Measurements from ENCODE around the gene PRXL2A. TPM values are rescaled to one million over a fixed set of nuclear protein-coding genes. Genes with fewer than 3 reads are reported as not detected.
"Not testable (repeated sequence)": the region's sequence is repeated elsewhere in the genome, so short reads cannot be mapped to it uniquely, and the experiment has no call there.

The PRXL2A gene
- total and polyA plus RNA-seq, 9 donors, result 62.1 to 86.7 (median 76.1) TPM

DNA sequence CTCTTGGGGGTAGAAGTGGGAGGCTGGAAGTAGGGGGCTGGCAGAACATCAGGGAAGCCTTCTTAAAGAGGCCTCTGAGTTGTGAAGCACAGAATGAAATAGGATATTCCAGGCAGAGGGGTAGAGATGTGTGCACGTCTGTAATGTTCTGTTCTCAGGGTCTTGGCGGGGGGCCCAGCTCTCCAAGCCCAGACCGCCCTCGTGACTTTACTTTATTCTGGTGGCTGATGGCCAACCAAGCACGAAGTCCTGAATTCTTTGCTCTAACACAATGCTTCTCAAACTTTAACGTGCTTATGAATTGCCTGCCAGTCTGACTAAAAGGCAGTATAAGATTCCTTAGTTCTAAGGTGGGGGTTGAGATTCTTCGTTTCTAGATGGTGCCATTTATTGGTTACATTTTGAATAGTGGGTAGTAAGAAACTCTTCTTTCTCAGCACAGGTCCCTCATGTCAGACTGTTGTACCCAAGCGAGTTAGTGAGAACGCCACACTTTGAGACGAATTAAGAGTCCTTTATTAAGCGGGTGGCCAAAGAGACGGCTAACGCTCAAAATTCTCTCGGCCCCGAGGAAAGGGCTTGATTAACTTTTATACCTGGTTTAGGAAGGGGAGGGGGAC is 8.2 kb downstream of the PRXL2A start:
- H3K4me3 ChIP-seq (ENCODE audit: low read length), result no peak overlapping the region

DNA sequence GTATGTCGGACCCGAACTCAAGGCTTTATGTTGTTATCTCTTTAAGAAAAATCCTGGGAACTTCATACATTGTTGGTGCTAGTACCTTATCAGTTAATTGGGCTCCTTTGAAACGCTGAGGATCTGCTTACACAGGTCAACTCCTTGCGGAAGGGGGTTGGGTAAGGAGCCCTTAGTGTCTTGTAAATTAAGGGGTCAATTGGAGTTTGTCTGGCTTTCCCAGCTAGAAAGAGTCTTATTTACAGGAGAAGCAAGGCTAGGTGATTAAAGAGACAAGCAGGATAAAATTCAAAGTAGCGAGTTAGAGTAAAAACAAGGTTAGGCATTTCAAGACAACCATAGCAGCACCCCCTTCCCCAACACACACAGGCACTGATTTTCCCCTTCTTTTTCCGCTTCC is 8.9 kb downstream of the PRXL2A start:
- peaks cover 49% of the 10 kb centered on the region for H3K4me1 ChIP-seq (ENCODE audit: control insufficient read depth, insufficient read depth, low read length)
- WGBS (ENCODE audit: insufficient coverage), result no CpG with 5 or more reads among the region's 6 CpGs
- H3K36me3 ChIP-seq (ENCODE audit: control insufficient read depth, insufficient read depth, low read length); H3K27me3 ChIP-seq (ENCODE audit: control insufficient read depth, insufficient read depth, low read length); DNase-seq; H3K27ac ChIP-seq (ENCODE audit: low read length); H3K4me3 ChIP-seq (ENCODE audit: low read length); H3K9me3 ChIP-seq (replicated peaks; ENCODE audit: control insufficient read depth, low read depth, low read length): not testable (repeated sequence)

More for the DNA sequence above, 8.2 kb downstream of the PRXL2A start:
- WGBS (ENCODE audit: insufficient coverage), result 26% methylated on average over 6 of the region's 15 CpGs
- Histone ChIP-seq H3K27ac (ENCODE audit: low read length) (peak overlapping the region; percentile 43), H3K9me3 (replicated peaks; ENCODE audit: control insufficient read depth, low read depth, low read length) (no peaks in the 10 kb centered on the region), H3K4me1 (ENCODE audit: control insufficient read depth, insufficient read depth, low read length) (peaks cover 54% of the 10 kb centered on the region), H3K36me3 (ENCODE audit: control insufficient read depth, insufficient read depth, low read length) (peaks cover 5% of the 10 kb centered on the region), H3K27me3 (ENCODE audit: control insufficient read depth, insufficient read depth, low read length) (no peaks in the 10 kb centered on the region)
- peak; percentile 93 for DNase-seq

DNA sequence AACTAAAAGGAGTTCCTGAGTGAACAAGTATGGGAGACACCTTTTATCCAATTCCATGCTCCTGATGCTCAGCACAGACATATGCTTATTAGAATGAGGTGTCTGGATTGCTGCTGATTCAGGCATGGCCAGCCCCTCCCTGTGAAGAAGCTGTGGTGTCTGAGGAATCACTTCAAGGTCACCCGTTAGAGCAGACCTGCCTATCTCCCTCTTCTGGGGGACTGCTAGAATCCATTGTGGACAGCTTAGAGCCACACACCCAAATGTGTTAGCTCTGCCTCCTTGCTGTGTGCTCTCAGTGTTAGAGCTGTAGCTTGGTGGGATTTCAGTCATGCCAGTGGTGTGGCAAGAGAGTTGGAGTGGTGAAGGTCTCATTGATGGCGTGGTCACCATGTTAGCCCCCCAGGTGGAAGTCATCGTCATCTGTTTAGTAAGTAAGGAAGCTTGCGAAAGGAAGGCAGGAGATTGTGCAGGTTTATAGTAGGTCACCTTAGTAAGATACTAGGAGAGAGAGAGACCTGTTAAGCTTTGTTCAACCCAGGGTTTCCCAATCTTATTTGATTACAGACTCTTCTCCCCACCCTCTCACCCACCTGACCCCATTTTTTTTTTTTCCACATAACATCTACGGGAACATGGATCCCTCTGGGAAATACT is 12.8 kb downstream of the PRXL2A start:
- Histone ChIP-seq H3K4me1 (ENCODE audit: control insufficient read depth, insufficient read depth, low read length) (peaks cover 14% of the 10 kb centered on the region), H3K36me3 (ENCODE audit: control insufficient read depth, insufficient read depth, low read length) (peaks cover 30% of the 10 kb centered on the region), H3K27ac (ENCODE audit: low read length) (no peak overlapping the region), H3K27me3 (ENCODE audit: control insufficient read depth, insufficient read depth, low read length) (no peaks in the 10 kb centered on the region), H3K9me3 (replicated peaks; ENCODE audit: control insufficient read depth, low read depth, low read length) (no peaks in the 10 kb centered on the region), H3K4me3 (ENCODE audit: low read length) (no peak overlapping the region)
- 100% methylated on average over 1 of the region's 5 CpGs for WGBS (ENCODE audit: insufficient coverage)
- no peak for DNase-seq

DNA sequence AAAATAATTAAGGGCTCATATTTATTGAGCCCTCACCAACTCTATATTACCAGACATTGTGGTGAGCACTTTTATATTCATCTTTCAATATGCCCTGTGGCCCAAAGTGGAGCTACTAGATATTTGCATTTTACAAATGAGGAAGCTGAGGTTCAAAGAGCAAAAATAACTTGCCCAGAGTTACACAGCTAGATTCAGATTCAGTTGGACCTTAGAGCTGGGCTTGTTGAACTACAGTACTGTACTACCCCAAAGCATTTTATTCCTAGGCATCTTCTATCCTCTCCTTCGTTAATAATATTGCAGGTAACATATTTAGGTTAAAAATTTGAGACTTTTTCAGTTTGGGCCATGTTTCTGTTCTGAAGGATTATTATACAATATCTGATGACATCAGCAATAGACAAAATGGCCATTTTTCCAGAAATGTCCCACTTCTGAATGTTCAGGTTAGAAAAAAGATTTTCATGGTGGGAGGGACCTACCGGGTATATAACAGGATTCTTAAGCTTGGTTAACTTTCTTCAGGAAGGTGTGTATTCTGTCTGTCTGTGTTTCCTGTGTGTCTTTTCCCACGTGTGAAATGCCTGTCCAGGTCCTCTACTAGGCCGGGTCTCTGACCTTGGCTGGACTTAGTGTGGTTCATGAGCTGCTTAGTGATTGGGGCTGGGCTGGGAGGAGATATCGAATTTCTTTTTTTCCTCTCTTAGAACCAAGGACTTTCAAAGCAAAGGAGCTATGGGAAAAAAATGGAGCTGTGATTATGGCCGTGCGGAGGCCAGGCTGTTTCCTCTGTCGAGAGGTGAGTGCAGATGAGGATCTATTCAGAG is 13.6 kb downstream of the PRXL2A start:
- no peaks in the 10 kb centered on the region for H3K9me3 ChIP-seq (replicated peaks; ENCODE audit: control insufficient read depth, low read depth, low read length)
- H3K4me1 ChIP-seq (ENCODE audit: control insufficient read depth, insufficient read depth, low read length), result peaks cover 6% of the 10 kb centered on the region
- peaks cover 35% of the 10 kb centered on the region for H3K36me3 ChIP-seq (ENCODE audit: control insufficient read depth, insufficient read depth, low read length)
- WGBS (ENCODE audit: insufficient coverage), result no CpG with 5 or more reads among the region's 8 CpGs
- no peak overlapping the region for H3K27ac ChIP-seq (ENCODE audit: low read length)
- no peak overlapping the region for H3K4me3 ChIP-seq (ENCODE audit: low read length)
- no peak for DNase-seq
- no peaks in the 10 kb centered on the region for H3K27me3 ChIP-seq (ENCODE audit: control insufficient read depth, insufficient read depth, low read length)

DNA sequence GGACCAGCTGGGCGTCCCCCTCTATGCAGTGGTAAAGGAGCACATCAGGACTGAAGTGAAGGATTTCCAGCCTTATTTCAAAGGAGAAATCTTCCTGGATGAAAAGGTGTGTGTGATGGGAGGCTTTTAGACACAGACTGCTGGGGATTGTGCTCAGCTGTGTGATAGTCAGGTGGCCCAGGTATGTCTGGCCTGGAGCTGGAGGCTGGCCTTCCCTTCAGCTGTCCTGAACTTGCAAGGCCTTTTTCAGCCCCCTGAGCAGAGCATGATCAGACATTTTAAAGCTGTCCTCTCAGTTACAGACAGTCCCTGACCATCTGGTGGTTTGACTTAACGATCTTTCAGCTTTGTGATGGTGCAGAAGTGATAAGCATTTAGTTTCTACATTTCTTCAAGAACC is 17.6 kb downstream of the PRXL2A start:
- Histone ChIP-seq H3K4me1 (ENCODE audit: control insufficient read depth, insufficient read depth, low read length) (no peaks in the 10 kb centered on the region), H3K4me3 (ENCODE audit: low read length) (no peak overlapping the region), H3K27ac (ENCODE audit: low read length) (no peak overlapping the region), H3K27me3 (ENCODE audit: control insufficient read depth, insufficient read depth, low read length) (no peaks in the 10 kb centered on the region), H3K9me3 (replicated peaks; ENCODE audit: control insufficient read depth, low read depth, low read length) (no peaks in the 10 kb centered on the region), H3K36me3 (ENCODE audit: control insufficient read depth, insufficient read depth, low read length) (peaks cover 59% of the 10 kb centered on the region)
- no peak for DNase-seq
- 86% methylated on average over 1 of the region's 2 CpGs for WGBS (ENCODE audit: insufficient coverage)

DNA sequence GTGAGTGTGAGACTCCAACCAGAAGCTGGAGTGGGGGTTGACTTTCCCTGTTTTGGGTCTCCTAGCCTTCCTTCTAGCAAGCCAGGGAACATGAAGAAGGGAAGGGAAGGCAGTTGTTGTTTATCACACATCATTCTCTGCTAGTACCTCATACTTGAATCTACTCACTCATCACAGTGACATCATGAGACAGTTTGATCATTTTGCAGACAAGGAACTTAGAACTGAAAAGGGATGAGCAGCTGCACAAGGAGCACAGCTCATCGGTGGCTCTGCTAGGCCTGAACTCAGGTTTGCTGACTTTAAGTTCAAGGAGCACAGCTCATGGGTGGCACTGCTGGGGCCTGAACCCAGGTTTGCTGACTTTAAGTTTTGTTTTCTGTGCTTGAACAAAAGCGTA is 19.2 kb downstream of the PRXL2A start:
- Histone ChIP-seq H3K27me3 (ENCODE audit: control insufficient read depth, insufficient read depth, low read length) (no peaks in the 10 kb centered on the region), H3K36me3 (ENCODE audit: control insufficient read depth, insufficient read depth, low read length) (peaks cover 58% of the 10 kb centered on the region), H3K4me1 (ENCODE audit: control insufficient read depth, insufficient read depth, low read length) (no peaks in the 10 kb centered on the region), H3K9me3 (replicated peaks; ENCODE audit: control insufficient read depth, low read depth, low read length) (no peaks in the 10 kb centered on the region), H3K27ac (ENCODE audit: low read length) (no peak overlapping the region), H3K4me3 (ENCODE audit: low read length) (no peak overlapping the region)
- 97% methylated on average over 2 of the region's 2 CpGs for WGBS (ENCODE audit: insufficient coverage)
- no peak for DNase-seq

DNA sequence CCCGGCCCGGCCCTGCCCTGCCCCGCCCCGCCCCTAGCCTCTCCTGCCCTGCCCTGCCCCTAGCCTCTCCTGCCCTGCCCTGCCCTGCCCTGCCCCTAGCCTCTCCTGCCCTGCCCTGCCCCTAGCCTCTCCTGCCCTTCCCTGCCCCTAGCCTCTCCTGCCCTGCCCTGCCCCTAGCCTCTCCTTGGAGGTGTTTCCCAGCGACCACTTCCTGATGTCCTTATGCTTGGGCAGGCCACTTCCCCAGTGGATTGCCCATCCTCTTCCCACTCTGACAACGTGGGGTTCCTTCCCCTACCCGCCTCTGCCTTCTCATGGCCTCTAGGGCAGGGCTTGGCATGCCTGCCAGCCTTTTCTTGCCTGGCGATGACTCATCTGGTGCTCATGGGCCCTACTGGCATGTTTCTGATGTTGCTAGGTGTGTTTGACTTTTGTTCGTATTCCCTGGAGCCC is 21.2 kb downstream of the PRXL2A start:
- Histone ChIP-seq H3K9me3 (replicated peaks; ENCODE audit: control insufficient read depth, low read depth, low read length) (no peaks in the 10 kb centered on the region), H3K27ac (ENCODE audit: low read length) (no peak overlapping the region), H3K36me3 (ENCODE audit: control insufficient read depth, insufficient read depth, low read length) (peaks cover 49% of the 10 kb centered on the region), H3K4me1 (ENCODE audit: control insufficient read depth, insufficient read depth, low read length) (no peaks in the 10 kb centered on the region), H3K27me3 (ENCODE audit: control insufficient read depth, insufficient read depth, low read length) (no peaks in the 10 kb centered on the region), H3K4me3 (ENCODE audit: low read length) (no peak overlapping the region)
- no peak for DNase-seq
- 70% methylated on average over 6 of the region's 9 CpGs for WGBS (ENCODE audit: insufficient coverage)

DNA sequence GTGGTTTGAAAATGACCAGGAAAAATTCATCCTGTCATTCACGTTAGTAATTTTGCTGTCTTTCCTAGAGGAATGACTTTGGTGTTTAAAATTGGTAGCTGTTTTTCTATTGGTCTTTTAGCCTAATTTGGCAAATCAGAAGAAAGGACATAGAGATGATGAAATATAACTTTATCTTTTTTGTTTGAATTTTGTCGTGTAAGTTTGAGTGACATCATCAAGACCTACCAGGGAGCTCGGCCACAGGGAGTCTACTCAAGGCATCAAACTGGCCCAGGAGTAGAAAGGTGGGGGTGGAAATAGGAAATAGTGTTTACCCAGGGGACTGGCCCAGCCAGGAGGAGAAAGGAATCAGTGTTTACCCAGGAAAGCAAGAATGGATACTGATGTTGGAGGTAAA is 24.8 kb downstream of the PRXL2A start:
- no peaks in the 10 kb centered on the region for H3K9me3 ChIP-seq (replicated peaks; ENCODE audit: control insufficient read depth, low read depth, low read length)
- H3K27me3 ChIP-seq (ENCODE audit: control insufficient read depth, insufficient read depth, low read length), result no peaks in the 10 kb centered on the region
- H3K4me1 ChIP-seq (ENCODE audit: control insufficient read depth, insufficient read depth, low read length), result no peaks in the 10 kb centered on the region
- 83% methylated on average over 1 of the region's 3 CpGs for WGBS (ENCODE audit: insufficient coverage)
- no peak for DNase-seq
- peaks cover 25% of the 10 kb centered on the region for H3K36me3 ChIP-seq (ENCODE audit: control insufficient read depth, insufficient read depth, low read length)
- no peak overlapping the region for H3K27ac ChIP-seq (ENCODE audit: low read length)
- H3K4me3 ChIP-seq (ENCODE audit: low read length), result no peak overlapping the region

DNA sequence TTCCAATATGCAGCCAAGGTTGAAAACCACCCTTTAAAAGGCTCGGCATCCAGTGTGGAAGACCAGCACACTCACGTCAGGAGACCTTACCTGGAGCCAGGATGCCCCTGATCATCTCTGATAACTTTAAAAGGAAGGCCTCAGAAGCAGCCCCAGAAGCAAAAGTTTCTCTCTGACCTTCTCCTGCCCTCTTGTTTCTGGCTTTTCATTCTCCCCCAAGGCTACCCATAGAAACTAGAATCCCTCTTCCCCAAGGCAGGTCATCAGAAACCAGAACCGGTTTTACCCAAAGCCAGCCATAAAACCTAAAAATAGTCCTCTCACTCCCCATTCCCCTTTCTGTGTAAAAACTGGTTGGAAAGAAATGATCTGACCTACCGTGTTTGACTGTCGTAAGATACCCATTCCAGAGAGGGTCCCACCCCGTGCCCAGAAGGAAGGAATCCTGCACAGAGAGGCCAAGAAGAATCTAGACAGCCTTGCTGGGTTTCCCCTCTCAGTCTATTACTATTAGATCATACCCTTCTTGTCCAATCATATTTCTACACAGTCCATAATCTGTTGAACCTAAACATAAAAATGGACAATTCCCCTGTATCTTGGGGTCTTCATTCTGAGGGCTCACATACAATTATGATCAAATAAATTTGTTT is 28.2 kb downstream of the PRXL2A start:
- 42% methylated on average over 5 of the region's 6 CpGs for WGBS (ENCODE audit: insufficient coverage)
- H3K27ac ChIP-seq (ENCODE audit: low read length), result no peak overlapping the region
- DNase-seq, result no peak

DNA sequence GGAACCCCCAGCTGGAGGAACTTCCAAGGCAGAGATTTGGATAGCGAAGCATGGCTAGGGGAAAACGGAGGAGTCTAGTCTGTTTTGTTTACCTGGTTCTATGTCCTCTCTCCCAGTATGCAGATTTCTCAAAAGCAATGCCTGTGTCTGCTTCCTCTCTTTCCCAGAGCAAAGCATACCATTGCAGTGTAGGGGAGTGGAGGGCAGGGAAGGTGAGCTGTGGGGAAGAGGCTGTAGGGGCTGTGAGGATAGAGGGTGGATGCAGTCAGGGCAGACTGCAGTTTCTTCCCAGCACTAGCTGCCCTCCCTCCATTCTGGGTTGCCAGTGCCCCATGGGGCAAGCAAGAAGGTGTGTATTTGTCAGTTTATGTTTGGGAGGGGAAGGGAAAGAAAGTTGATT is 28.9 kb downstream of the PRXL2A start:
- H3K27ac ChIP-seq (ENCODE audit: low read length), result no peak overlapping the region
- WGBS (ENCODE audit: insufficient coverage), result no CpG with 5 or more reads among the region's 2 CpGs

More for the DNA sequence above, 28.2 kb downstream of the PRXL2A start:
- no peak overlapping the region for H3K4me3 ChIP-seq (ENCODE audit: low read length)
- H3K36me3 ChIP-seq (ENCODE audit: control insufficient read depth, insufficient read depth, low read length), result peaks cover 10% of the 10 kb centered on the region
- no peaks in the 10 kb centered on the region for H3K27me3 ChIP-seq (ENCODE audit: control insufficient read depth, insufficient read depth, low read length)
- no peaks in the 10 kb centered on the region for H3K9me3 ChIP-seq (replicated peaks; ENCODE audit: control insufficient read depth, low read depth, low read length)
- H3K4me1 ChIP-seq (ENCODE audit: control insufficient read depth, insufficient read depth, low read length), result no peaks in the 10 kb centered on the region

More for the DNA sequence above, 28.9 kb downstream of the PRXL2A start:
- no peaks in the 10 kb centered on the region for H3K9me3 ChIP-seq (replicated peaks; ENCODE audit: control insufficient read depth, low read depth, low read length)
- peaks cover 4% of the 10 kb centered on the region for H3K36me3 ChIP-seq (ENCODE audit: control insufficient read depth, insufficient read depth, low read length)
- H3K4me3 ChIP-seq (ENCODE audit: low read length), result no peak overlapping the region
- H3K27me3 ChIP-seq (ENCODE audit: control insufficient read depth, insufficient read depth, low read length), result no peaks in the 10 kb centered on the region
- no peaks in the 10 kb centered on the region for H3K4me1 ChIP-seq (ENCODE audit: control insufficient read depth, insufficient read depth, low read length)
- DNase-seq, result no peak
